Pancreas (tissue), 10 donors: ENCODE data around the gene XK. TPM values are rescaled to one million over a fixed set of nuclear protein-coding genes. Genes with fewer than 3 reads are reported as not detected.

Source experiments
- ATAC-seq, 4 donors: fragments of 200-7000 bp; cut with Tn5 transposase; one replicate each; pipeline versions ENCODE4 v1.8.0 to v1.9.1; 2020; ENCODE audit warnings: mild to moderate bottlenecking in 4 of 4, moderate library complexity in 4 of 4
- DNase-seq, 6 donors: peaks; one replicate each; pipeline ENCODE4 v3.0.0-alpha.2; 2020
- FAIRE-seq: peaks from 2 replicates; lab custom pipeline; 2012; peaks lifted over from hg19 to GRCh38; lab: Jason Lieb, UNC
- H3K27ac ChIP-seq, 4 donors: fragments of 200-600 bp; sonication (generic); 1 replicate in 3 of 4; 2 replicates in 1 of 4; pipeline versions ENCODE4 v1.5.0 to v1.8.0; 2020
- H3K27me3 ChIP-seq, 4 donors: fragments of 200-600 bp; one replicate each; pipeline ENCODE4 v1.8.0; 2021
- H3K36me3 ChIP-seq, 3 donors: fragments of 200-600 bp; sonication (generic) in 1 of 3; one replicate each; pipeline versions ENCODE4 v1.5.0 to v1.8.0; 2020 to 2021
- H3K4me1 ChIP-seq, 3 donors: fragments of 200-600 bp; one replicate each; pipeline ENCODE4 v1.8.0; 2021
- H3K4me3 ChIP-seq, 4 donors: fragments of 200-600 bp; sonication (generic) in 2 of 4; one replicate each; pipeline versions ENCODE4 v1.5.0 to v1.8.0; 2020 to 2021
- H3K9me3 ChIP-seq, 4 donors: fragments of 200-600 bp; one replicate each; pipeline ENCODE4 v1.8.0; 2021
- CTCF ChIP-seq, 4 donors: fragments of 200-600 bp; sonication (generic) in 3 of 4; IDR thresholded peaks; one replicate each; pipeline versions ENCODE4 v1.5.0 to v1.8.0; 2021; ENCODE audit warnings: antibody characterized with exemption in 4 of 4
- WGBS, 2 donors: extraction: QIAGEN DNeasy Blood & Tissue Kit; methylation state at CpG; one replicate each; pipeline ENCODE4 v1.1.7; 2013; 5-methylcytosine and 5-hydroxymethylcytosine counted together
- intact Hi-C, 3 donors: fragments of 100-400 bp; cut with DNase I; formaldehyde crosslinking; loops; one replicate each; pipeline versions ENCODE4 v1.11.1 to v1.14.2; 2022
- polyA plus RNA-seq, 2 donors: library from polyadenylated mRNA; stranded (reverse); fragments of 200-250 nt; gene quantifications; one replicate each; pipeline ENCODE4 v1.2.3, GENCODE V29; 2013
- total RNA-seq, 6 donors: library from RNA; stranded (reverse); fragmentation: NEBNext Ultra II Directional in 4 of 6; extraction: Animal tissue kit (Norgen Biotek cat#: 25700) in 4 of 6; gene quantifications; one replicate each; pipeline versions ENCODE4 v1.2.1 to v1.2.4, GENCODE V29; 2021 to 2023
- donor health status: healthy with polysubstance abuse.
- donor health status: DM: no; HTN: no; CAD: no; lungs with moderate emphysema.
- donor health status: DM: no; HTN: no; CAD: no.
- donor health status: control.
- donor health status: control.
- donor health status: Bipolar disorder and iron deficiency.
- donor health status: DM: yes; HTN: yes; CAD: no.
- donor health status: DM: no; HTN: no; CAD: no.
- donor health status: DM: no; HTN: no; CAD: no.
- donor health status: DM: yes; HTN: yes; CAD: no.

XK gene
- total and polyA plus RNA-seq, 8 donors: 1.2 to 5.4 (median 3.9) TPM

GRCh38 chrX:37678574-37678973, 7.0 kb upstream of the XK start:
- 50 to 59% methylated on average over 1 of the region's 1 CpG for WGBS, 2 donors
- ATAC-seq (peak; percentile 68 to 82 (median 71)), FAIRE-seq (peak; percentile 91), DNase-seq (no peak)
- Histone ChIP-seq H3K4me1 (peaks cover 0 to 6% (median 3%) of the 10 kb centered on the region in 3 donors), H3K9me3 (no peaks in the 10 kb centered on the region), H3K27me3 (peaks cover 0 to 17% (median 3%) of the 10 kb centered on the region in 4 donors), H3K36me3 (no peaks in the 10 kb centered on the region), H3K27ac (peak overlapping the region in 1 of 4 donors; percentile 36), H3K4me3 (no peak overlapping the region)
- intact Hi-C loops: no loop called here
- TF ChIP-seq CTCF (IDR thresholded peaks at IDR 0.05): no peak

GRCh38 chrX:37679230-37679629, 6.4 kb upstream of the XK start:
- peaks cover 0 to 6% (median 3%) of the 10 kb centered on the region in 3 donors for H3K4me1 ChIP-seq
- intact Hi-C loops: no loop called here
- H3K27me3 ChIP-seq: peaks cover 0 to 16% (median 3%) of the 10 kb centered on the region in 4 donors
- ATAC-seq (peak; percentile 68 to 80 (median 73)), DNase-seq (no peak), FAIRE-seq (peak; percentile 13)
- H3K4me3 ChIP-seq: no peak overlapping the region
- WGBS, 2 donors: 36 to 54% methylated on average over 1 of the region's 1 CpG
- no peaks in the 10 kb centered on the region for H3K36me3 ChIP-seq
- no peaks in the 10 kb centered on the region for H3K9me3 ChIP-seq
- H3K27ac ChIP-seq: peak overlapping the region in 1 of 4 donors; percentile 36
- no peak for TF ChIP-seq CTCF (IDR thresholded peaks at IDR 0.05)

GRCh38 chrX:37679888-37680287, 5.7 kb upstream of the XK start:
- peak overlapping the region in 1 of 4 donors; percentile 23 for H3K27ac ChIP-seq
- intact Hi-C loops: no loop called here
- no peaks in the 10 kb centered on the region for H3K36me3 ChIP-seq
- TF ChIP-seq CTCF (IDR thresholded peaks at IDR 0.05): no peak
- peaks cover 0 to 6% (median 3%) of the 10 kb centered on the region in 3 donors for H3K4me1 ChIP-seq
- ATAC-seq (peak in 1 of 4 donors; percentile 8), FAIRE-seq (no peak), DNase-seq (no peak)
- no peak overlapping the region for H3K4me3 ChIP-seq
- H3K9me3 ChIP-seq: no peaks in the 10 kb centered on the region
- WGBS, 2 donors: 46 to 71% methylated on average over 1 of the region's 1 CpG
- peaks cover 0 to 13% (median 3%) of the 10 kb centered on the region in 4 donors for H3K27me3 ChIP-seq

- ATAC-seq (peak; percentile 71 to 77 (median 76)), FAIRE-seq (peak; percentile 98), DNase-seq (peak in 3 of 6 donors; percentile 36 to 50 (median 41))
- H3K4me3 ChIP-seq: no peak overlapping the region
- H3K27me3 ChIP-seq: peaks cover 0 to 15% (median 3%) of the 10 kb centered on the region in 4 donors
- TF ChIP-seq CTCF (IDR thresholded peaks at IDR 0.05): no peak
- no peaks in the 10 kb centered on the region for H3K36me3 ChIP-seq
- no peaks in the 10 kb centered on the region for H3K9me3 ChIP-seq
- intact Hi-C loops: no loop called here
- H3K4me1 ChIP-seq: peaks cover 0 to 4% (median 3%) of the 10 kb centered on the region in 3 donors
- peak overlapping the region; percentile 2 to 84 (median 76) for H3K27ac ChIP-seq
Observed at GRCh38 chrX:37684426-37684825, 1.2 kb upstream of the XK start.

GRCh38 chrX:37684973-37685372, 618 bp upstream of the XK start:
- ATAC-seq (peak; percentile 14 to 47 (median 27)), FAIRE-seq (no peak), DNase-seq (no peak)
- H3K4me3 ChIP-seq: peak overlapping the region in 2 of 4 donors; percentile 39 to 47
- peak overlapping the region; percentile 69 to 84 (median 78) for H3K27ac ChIP-seq
- TF ChIP-seq CTCF (IDR thresholded peaks at IDR 0.05): no peak
- no peaks in the 10 kb centered on the region for H3K9me3 ChIP-seq
- peaks cover 0 to 15% (median 3%) of the 10 kb centered on the region in 4 donors for H3K27me3 ChIP-seq
- WGBS, 2 donors: 49 to 63% methylated on average over 3 of the region's 3 CpGs
- H3K4me1 ChIP-seq: peaks cover 0 to 4% (median 0%) of the 10 kb centered on the region in 3 donors
- intact Hi-C loops: no loop called here
- H3K36me3 ChIP-seq: no peaks in the 10 kb centered on the region
